Spinal cord (tissue), 10 donors: ENCODE data around the gene FCMR. TPM values are rescaled to one million over a fixed set of nuclear protein-coding genes. Genes with fewer than 3 reads are reported as not detected.

ENCODE experiments used
- DNase-seq, 6 donors: peaks; one replicate each; pipeline versions ENCODE4 v3.0.0 to v3.0.0-alpha.2; 2013 to 2015; ENCODE audit warnings: low spot score in 6 of 6, low read depth in 4 of 6
- H3K27ac ChIP-seq: one replicate; pipeline ENCODE4 v1.5.1; 2013; ENCODE audit warnings: low read depth, low read length, control low read depth
- H3K27me3 ChIP-seq: one replicate; pipeline ENCODE4 v1.6.1; 2013; ENCODE audit warnings: low read length; ENCODE audit not compliant: control insufficient read depth, insufficient read depth
- H3K36me3 ChIP-seq: one replicate; pipeline ENCODE4 v1.6.1; 2013; ENCODE audit warnings: low read length; ENCODE audit not compliant: control insufficient read depth, insufficient read depth
- H3K4me1 ChIP-seq: one replicate; pipeline ENCODE4 v1.6.1; 2013; ENCODE audit warnings: low read length; ENCODE audit not compliant: control insufficient read depth, insufficient read depth
- H3K4me3 ChIP-seq: one replicate; pipeline ENCODE4 v1.5.1; 2013; ENCODE audit warnings: low read depth, low read length, control low read depth
- H3K9me3 ChIP-seq: one replicate; pipeline ENCODE4 v1.6.1; 2013; ENCODE audit warnings: low read length; ENCODE audit not compliant: control insufficient read depth, insufficient read depth
- WGBS: methylation state at CpG from one replicate; pipeline ENCODE4 v1.1.5; 2013; ENCODE audit warnings: missing lambda C conversion rate; ENCODE audit not compliant: insufficient coverage; 5-methylcytosine and 5-hydroxymethylcytosine counted together
- polyA plus RNA-seq, 2 donors: library from polyadenylated mRNA; unstranded; fragments of 120-200 nt; gene quantifications; one replicate each; pipeline ENCODE4 v1.2.1, GENCODE V29; 2013; ENCODE audit not compliant: insufficient read length in 2 of 2
- total RNA-seq, 2 donors: library from RNA; depleted of rRNA in 1 of 2; stranded (reverse); fragments of 120-200 nt in 1 of 2; fragments of >200 nt in 1 of 2; gene quantifications; one replicate each; pipeline versions ENCODE4 v1.2.3 to v1.2.4, GENCODE V29; 2013 to 2014
- donor health status: healthy.

The FCMR gene
- total and polyA plus RNA-seq, 4 donors: 0.89 to 1.9 (median 1.6) TPM

- WGBS: 80% methylated on average over 1 of the region's 4 CpGs
- Histone ChIP-seq H3K4me3 (no peak overlapping the region), H3K4me1 (peaks cover 8% of the 10 kb centered on the region), H3K36me3 (no peaks in the 10 kb centered on the region), H3K27me3 (no peaks in the 10 kb centered on the region), H3K27ac (no peak overlapping the region), H3K9me3 (no peaks in the 10 kb centered on the region)
- no peak for DNase-seq
Observed at GRCh38 chr1:206951318-206952100, 29.8 kb upstream of the FCMR start.

DNA sequence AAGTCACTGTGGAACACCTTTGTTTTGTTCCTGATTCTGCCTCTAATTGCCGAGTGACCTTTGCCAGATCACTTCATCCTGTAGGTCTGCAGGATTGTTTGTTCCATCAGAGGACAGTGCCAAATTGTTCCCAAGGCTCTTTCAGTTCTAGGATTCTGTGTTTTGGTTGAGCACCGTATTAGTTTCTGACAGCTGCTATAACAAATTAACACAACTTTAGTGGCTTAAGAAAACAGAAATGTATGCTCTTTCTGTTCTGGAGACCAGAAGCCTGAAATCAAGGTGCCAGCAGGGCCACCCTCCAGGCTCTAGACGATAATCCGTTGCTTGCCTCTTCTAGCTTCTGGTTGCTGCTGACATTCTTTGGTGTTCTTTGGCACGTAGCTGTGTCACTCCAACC lies 27.9 kb upstream of the FCMR start:
- Histone ChIP-seq H3K4me1 (peaks cover 3% of the 10 kb centered on the region), H3K27me3 (no peaks in the 10 kb centered on the region), H3K4me3 (no peak overlapping the region), H3K36me3 (no peaks in the 10 kb centered on the region), H3K9me3 (no peaks in the 10 kb centered on the region), H3K27ac (no peak overlapping the region)
- DNase-seq: no peak
- WGBS: 94% methylated on average over 3 of the region's 5 CpGs

DNA sequence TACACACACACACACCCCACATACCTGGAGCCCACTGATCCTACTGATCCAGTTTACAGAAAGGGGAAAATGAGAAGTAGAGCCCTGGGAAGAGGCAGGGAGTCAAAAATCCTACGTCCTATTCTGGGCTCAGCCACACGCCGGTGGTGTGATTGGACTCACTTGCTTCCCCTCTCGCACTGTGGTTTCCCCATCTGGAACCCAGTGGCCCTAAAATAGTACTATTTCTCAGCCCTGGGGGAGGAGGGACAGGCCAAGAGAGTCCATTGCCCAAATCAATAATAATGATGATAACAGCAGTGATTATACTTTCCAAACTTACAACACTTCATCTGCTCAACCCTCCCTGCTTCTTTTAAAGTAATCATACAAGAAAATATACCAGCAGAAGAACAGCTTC lies 27.5 kb upstream of the FCMR start:
- Histone ChIP-seq H3K4me1 (peaks cover 3% of the 10 kb centered on the region), H3K27me3 (no peaks in the 10 kb centered on the region), H3K36me3 (no peaks in the 10 kb centered on the region), H3K27ac (no peak overlapping the region), H3K9me3 (no peaks in the 10 kb centered on the region), H3K4me3 (no peak overlapping the region)
- no peak for DNase-seq
- WGBS: no CpG with 5 or more reads among the region's 4 CpGs

DNA sequence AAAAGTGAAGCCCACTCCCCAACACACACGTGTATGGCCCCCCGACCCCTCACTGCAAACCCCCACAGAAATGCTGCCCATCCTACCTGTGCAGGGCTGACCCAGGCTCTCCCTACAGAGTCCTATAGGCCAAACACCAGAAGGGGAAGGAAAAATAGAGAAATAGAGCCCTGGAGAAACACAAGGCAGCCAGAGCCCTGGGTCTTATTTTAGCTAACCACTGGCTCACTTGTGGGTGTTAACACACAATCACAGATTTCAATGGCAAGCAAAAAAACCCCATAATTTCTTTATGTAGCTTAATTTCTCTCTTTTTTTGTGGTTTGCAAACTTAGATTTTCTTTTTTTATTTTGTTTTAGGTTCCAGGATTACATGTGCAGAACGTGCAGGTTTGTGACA lies 25.5 kb upstream of the FCMR start:
- Histone ChIP-seq H3K4me1 (no peaks in the 10 kb centered on the region), H3K36me3 (no peaks in the 10 kb centered on the region), H3K9me3 (no peaks in the 10 kb centered on the region), H3K27me3 (no peaks in the 10 kb centered on the region), H3K4me3 (no peak overlapping the region), H3K27ac (no peak overlapping the region)
- WGBS: 86% methylated on average over 3 of the region's 3 CpGs
- DNase-seq: no peak

DNA sequence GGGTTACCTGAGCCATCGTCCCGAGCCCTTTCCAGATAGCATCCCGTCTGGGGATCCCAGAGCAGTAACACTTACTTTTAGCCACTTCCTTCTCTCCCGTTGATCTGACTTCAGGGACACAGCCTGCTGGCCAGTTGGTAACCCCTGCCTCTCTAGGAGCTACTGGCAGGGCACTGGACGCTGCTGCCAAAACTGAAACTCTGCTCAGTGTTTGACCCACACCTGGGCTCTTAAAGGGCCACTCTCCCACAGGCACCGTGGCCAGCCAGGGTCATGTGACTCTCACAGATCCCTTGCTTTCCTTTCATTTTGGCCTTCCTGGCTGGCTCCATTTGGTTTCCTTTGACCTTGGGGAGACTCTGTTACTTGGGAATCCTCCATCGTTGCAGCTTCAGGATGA lies 24.5 kb upstream of the FCMR start, which contains the start of gene PIGR:
Gene PIGR, minus strand, starts transcription at position 206 of the 400 bp plus-strand sequence. CDS start 5,935 bp downstream, outside the sequence.
- Histone ChIP-seq H3K36me3 (no peaks in the 10 kb centered on the region), H3K9me3 (no peaks in the 10 kb centered on the region), H3K27ac (no peak within 1 kb of the TSS), H3K4me3 (no peak within 1 kb of the TSS), H3K27me3 (no peaks in the 10 kb centered on the region), H3K4me1 (no peaks in the 10 kb centered on the region)
- DNase-seq: no peak
- 76% methylated on average over 7 of the region's 7 CpGs for WGBS

GRCh38 chr1:206945779-206946178 lies 24.0 kb upstream of the FCMR start:
- DNase-seq: no peak
- H3K27ac ChIP-seq: no peak overlapping the region
- no peaks in the 10 kb centered on the region for H3K9me3 ChIP-seq
- H3K27me3 ChIP-seq: no peaks in the 10 kb centered on the region
- WGBS: no CpG with 5 or more reads among the region's 4 CpGs
- H3K36me3 ChIP-seq: no peaks in the 10 kb centered on the region
- no peak overlapping the region for H3K4me3 ChIP-seq
- H3K4me1 ChIP-seq: no peaks in the 10 kb centered on the region

- no peaks in the 10 kb centered on the region for H3K9me3 ChIP-seq
- no peaks in the 10 kb centered on the region for H3K27me3 ChIP-seq
- no peak overlapping the region for H3K27ac ChIP-seq
- no CpG with 5 or more reads among the region's 5 CpGs for WGBS
- H3K36me3 ChIP-seq: no peaks in the 10 kb centered on the region
- no peak for DNase-seq
- H3K4me3 ChIP-seq: no peak overlapping the region
- no peaks in the 10 kb centered on the region for H3K4me1 ChIP-seq
Observed at GRCh38 chr1:206944703-206945102, 23.0 kb upstream of the FCMR start.

DNA sequence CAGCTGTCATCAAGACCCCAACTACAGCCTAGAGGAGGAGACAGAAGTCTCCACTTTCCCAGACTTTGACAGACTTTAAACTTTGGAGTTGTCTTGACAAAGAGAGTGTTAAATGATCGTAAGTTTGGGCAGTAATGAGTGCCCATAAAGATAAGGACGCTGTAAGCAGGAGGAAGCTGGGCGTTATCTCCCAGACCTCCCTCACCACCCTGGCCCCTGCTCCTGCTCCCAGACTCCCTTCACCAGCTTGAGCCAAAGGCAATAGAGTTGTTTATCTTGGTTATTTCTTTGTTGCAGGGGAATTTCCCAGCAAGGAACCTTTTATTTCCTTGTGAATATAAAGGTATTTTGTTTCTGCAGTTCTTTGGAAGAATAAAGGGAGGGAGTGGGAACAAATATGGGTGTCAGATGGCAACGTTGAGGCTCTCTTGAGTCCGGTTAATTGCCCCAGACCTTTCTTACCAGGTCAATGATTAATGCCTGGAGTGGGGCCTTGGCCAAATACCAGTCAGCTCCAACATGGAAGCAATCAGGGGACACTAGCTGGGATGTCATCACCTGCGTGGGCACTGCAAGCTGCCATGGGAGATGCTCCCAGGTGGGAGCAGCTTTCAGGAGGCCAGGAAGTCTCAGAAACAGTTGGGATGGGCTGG lies 20.2 kb upstream of the FCMR start:
- no peak overlapping the region for H3K27ac ChIP-seq
- no peaks in the 10 kb centered on the region for H3K36me3 ChIP-seq
- no peaks in the 10 kb centered on the region for H3K27me3 ChIP-seq
- no peak overlapping the region for H3K4me3 ChIP-seq
- DNase-seq: no peak
- WGBS: 42% methylated on average over 3 of the region's 6 CpGs
- no peaks in the 10 kb centered on the region for H3K4me1 ChIP-seq
- H3K9me3 ChIP-seq: no peaks in the 10 kb centered on the region

GRCh38 chr1:206940588-206940936 lies 18.8 kb upstream of the FCMR start:
- no peaks in the 10 kb centered on the region for H3K9me3 ChIP-seq
- no peaks in the 10 kb centered on the region for H3K36me3 ChIP-seq
- no peaks in the 10 kb centered on the region for H3K4me1 ChIP-seq
- no peak overlapping the region for H3K4me3 ChIP-seq
- DNase-seq: no peak
- 100% methylated on average over 1 of the region's 3 CpGs for WGBS
- H3K27me3 ChIP-seq: no peaks in the 10 kb centered on the region
- no peak overlapping the region for H3K27ac ChIP-seq
